Transverse colon (tissue), 3 donors: ENCODE measurements around the gene ITGA1.

ENCODE experiments used
- CTCF ChIP-seq, 5 experiments: fragments of 200-600 bp in 3 of 5; fragments of 450-650 bp in 2 of 5; sonication (generic) in 3 of 5; IDR thresholded peaks; 1 replicate in 2 of 5; 2 replicates in 3 of 5; pipeline ENCODE4 v1.5.1; 2016 to 2017; ENCODE audit warnings: antibody characterized with exemption in 5 of 5, inconsistent platforms in 3 of 5, mild to moderate bottlenecking in 2 of 5, moderate library complexity in 1 of 5
- POLR2A ChIP-seq: fragments of 450-650 bp; IDR thresholded peaks from one replicate; pipeline ENCODE4 v1.6.1; 2016; ENCODE audit warnings: antibody characterized with exemption, mild to moderate bottlenecking, moderate library complexity

DNA sequence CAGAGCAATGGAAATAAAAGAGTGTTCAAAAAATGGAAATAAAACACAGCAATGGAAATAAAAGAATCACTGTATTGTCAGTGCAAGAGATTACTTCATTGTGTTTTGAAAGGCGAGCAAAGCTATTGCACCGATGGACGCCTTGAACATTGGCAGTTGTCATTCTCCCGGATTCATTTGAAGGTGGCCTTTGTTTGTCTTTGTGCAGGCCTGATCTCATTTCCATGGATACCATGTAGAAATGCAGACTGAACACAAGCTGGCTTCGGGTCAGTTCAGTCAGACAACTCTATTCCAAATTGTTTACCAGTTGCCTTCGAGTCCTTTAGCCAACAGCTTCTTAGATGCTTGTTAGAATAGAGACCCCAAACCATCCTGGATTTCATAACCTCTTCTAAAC is 209.7 kb downstream of the ITGA1 start:
- no peak for TF ChIP-seq CTCF (IDR thresholded peaks at IDR 0.05)
- no peak for TF ChIP-seq POLR2A
